Activated T-cell treated with anti-CD3 and anti-CD28 coated beads for 48 hours (primary cell): ENCODE data around the gene OR1J1.

Experiments used
- DNase-seq: peaks from one replicate; pipeline ENCODE4 v3.0.0-alpha.2; 2020; ENCODE audit warnings: low read depth

Gene OR1J1

DNA sequence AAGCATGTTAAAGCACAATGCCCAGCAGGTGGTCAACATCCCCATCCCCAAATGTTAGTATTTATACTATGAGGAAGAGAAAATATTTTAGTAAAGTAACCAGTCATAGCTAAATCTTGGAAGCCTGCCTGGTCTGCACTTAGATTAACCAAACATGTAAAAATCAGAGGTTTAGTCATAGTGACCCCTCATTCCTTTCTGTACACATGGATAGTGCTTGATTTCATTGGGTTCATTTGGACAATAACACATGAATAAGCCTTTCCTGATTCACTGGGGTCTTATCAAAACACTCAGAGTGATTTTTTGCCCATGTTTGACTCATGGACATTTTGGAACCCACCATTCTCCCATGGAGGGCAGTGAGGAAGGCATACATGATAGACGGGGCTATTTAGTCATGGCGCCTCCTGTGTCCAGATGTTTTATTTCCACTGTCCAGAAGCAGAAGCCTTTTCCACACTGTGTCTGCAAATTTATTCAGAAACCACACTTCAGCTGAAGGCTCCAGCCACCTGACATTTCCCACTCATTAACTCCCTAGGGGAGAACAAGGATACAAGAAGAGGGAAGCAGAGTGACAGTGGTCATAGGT lies 32.5 kb downstream of the OR1J1 start:
- no peak for DNase-seq

DNA sequence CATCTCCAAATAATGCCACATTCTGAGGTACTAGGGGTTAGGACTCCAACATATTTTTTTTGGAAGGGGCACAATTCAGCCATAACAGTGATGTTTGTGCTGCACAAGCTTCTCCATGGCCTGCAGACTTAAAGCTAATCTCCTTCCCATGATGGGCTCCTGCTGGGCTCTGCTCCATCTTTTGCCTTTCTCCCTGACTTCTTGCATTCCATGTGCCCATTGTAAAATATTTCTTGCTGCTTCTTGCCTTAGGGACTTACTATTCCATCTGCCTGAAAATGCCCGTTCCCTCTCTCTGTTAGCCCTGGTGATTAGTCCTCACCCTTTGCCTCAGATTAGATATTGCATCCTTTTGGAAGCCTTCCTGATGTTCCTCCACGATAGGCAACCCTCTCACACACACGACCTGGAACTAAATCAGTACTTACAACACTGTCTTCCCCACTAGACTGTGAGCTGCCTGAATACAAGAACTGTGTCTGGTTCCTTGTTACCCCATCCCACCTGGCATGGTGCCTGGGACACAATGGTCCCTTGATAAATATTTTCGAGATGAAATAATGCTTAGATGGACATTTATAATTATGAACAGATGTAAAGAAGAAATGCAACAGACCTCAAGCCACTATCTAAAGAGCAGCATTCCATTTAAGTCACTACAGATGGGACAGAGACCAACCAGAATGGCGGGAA lies 33.5 kb downstream of the OR1J1 start:
- no peak for DNase-seq

DNA sequence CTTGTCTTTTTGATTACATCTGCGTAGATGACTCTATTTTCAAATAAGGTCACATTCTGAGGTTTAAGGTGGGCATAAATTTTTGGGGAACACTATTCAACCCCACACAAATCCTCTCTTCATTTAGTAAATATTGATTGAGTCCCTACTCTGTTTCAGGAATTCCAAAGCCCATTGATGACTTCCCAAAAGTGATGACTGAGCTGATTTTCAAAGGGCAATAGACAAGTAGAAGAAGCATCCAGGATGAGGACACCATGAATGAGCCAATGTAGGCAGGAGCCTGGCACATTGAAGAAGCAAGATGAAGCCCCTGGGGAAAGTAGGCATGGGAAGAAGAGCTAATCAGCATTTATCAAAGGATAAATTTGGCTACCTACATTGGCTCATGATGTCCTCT lies 35.2 kb downstream of the OR1J1 start:
- no peak for DNase-seq
